Measurements from ENCODE around the gene APMAP.

DNA sequence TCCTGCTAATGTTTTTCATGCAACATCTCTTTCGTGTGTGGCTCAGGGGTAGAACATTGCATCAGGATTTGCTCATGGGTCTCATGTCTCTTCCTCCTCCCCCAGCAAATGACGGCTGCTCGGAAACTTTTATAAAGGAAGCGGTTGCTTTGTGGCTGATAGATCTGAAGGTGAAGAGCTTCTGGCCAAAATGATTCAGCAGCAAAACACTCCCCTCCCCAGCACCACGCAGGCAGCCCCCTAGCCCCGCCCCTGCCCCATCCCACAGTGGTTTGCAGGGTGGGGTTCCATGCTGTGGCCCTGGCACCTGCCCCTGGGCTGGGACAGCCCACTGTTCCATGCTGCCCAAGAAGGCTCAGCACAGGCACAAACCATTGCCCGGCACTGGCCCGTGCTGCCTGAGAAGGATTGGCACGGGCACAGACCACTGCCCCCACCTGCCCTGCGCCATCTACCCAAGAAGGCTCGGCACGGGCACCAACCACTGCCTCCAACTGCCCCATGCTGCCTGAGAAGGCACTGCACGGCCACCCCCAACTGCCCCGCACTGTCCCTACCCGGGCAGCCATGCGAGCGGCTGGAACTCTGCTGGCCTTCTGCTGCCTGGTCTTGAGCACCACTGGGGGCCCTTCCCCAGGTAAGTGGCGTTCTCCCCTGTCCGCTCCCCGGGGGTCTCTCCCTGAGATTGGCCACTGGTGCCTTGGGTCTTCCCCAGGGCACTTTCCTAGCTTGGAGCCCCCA, 43.4 kb downstream of the APMAP start, which contains the start of gene CST7:
- TF ChIP-seq, protein P1, sequence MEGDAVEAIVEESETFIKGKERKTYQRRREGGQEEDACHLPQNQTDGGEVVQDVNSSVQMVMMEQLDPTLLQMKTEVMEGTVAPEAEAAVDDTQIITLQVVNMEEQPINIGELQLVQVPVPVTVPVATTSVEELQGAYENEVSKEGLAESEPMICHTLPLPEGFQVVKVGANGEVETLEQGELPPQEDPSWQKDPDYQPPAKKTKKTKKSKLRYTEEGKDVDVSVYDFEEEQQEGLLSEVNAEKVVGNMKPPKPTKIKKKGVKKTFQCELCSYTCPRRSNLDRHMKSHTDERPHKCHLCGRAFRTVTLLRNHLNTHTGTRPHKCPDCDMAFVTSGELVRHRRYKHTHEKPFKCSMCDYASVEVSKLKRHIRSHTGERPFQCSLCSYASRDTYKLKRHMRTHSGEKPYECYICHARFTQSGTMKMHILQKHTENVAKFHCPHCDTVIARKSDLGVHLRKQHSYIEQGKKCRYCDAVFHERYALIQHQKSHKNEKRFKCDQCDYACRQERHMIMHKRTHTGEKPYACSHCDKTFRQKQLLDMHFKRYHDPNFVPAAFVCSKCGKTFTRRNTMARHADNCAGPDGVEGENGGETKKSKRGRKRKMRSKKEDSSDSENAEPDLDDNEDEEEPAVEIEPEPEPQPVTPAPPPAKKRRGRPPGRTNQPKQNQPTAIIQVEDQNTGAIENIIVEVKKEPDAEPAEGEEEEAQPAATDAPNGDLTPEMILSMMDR (IDR thresholded peaks at IDR 0.05; ENCODE audit: low read length): no peak
- TF ChIP-seq EZH2 (IDR thresholded peaks at IDR 0.05; ENCODE audit: borderline replicate concordance, low read length): no peak

All from OCI-LY1 (cell line).